ENCODE measurements around the gene DAPK2. TPM values are rescaled to one million over a fixed set of nuclear protein-coding genes. Genes with fewer than 3 reads are reported as not detected.
"Not testable (repeated sequence)": the region's sequence is repeated elsewhere in the genome, so short reads cannot be mapped to it uniquely, and the experiment has no call there.

DAPK2 gene
- total and polyA plus RNA-seq, 2 donors from 2014 or later = 3.0 to 3.8 TPM

- H3K9me3 ChIP-seq (ENCODE audit: control insufficient read depth in 2 of 3, insufficient read depth in 1 of 3, low read length in 3 of 3) = no peaks in the 10 kb centered on the region
- no peak overlapping the region for H3K27ac ChIP-seq (ENCODE audit: low read depth in 2 of 2, low read length in 2 of 2)
- H3K4me1 ChIP-seq (ENCODE audit: control insufficient read depth in 2 of 3, insufficient read depth in 2 of 3, low read depth in 1 of 3, low read length in 3 of 3) = peaks cover 0 to 17% (median 5%) of the 10 kb centered on the region in 3 donors
- FAIRE-seq = no peak
- H3K9ac ChIP-seq (ENCODE audit: low read length in 3 of 3) = no peak overlapping the region
- no peaks in the 10 kb centered on the region for H3K27me3 ChIP-seq (ENCODE audit: control insufficient read depth, insufficient read depth, low read length)
- intact Hi-C loops (cut with DNase I) = no loop called here
- no peak for DNase-seq
- no peak overlapping the region for H3K4me3 ChIP-seq (ENCODE audit: low read length in 3 of 3)
- TF ChIP-seq CTCF (IDR thresholded peaks at IDR 0.05; ENCODE audit: borderline replicate concordance, extremely low read depth, insufficient read depth) = no peak
- peaks cover 0 to 7% (median 4%) of the 10 kb centered on the region in 3 donors for H3K36me3 ChIP-seq (ENCODE audit: control insufficient read depth in 2 of 3, insufficient read depth in 3 of 3, low read length in 3 of 3)
Observed at GRCh38 chr15:64089543-64090280, 43.4 kb upstream of the DAPK2 start.

- Histone ChIP-seq H3K4me3 (ENCODE audit: low read length in 3 of 3) (no peak overlapping the region), H3K4me1 (ENCODE audit: control insufficient read depth in 2 of 3, insufficient read depth in 2 of 3, low read depth in 1 of 3, low read length in 3 of 3) (no peaks in the 10 kb centered on the region), H3K36me3 (ENCODE audit: control insufficient read depth in 2 of 3, insufficient read depth in 3 of 3, low read length in 3 of 3) (peaks cover 2 to 3% (median 2%) of the 10 kb centered on the region in 3 donors), H3K9ac (ENCODE audit: low read length in 3 of 3) (no peak overlapping the region), H3K9me3 (ENCODE audit: control insufficient read depth in 2 of 3, insufficient read depth in 1 of 3, low read length in 3 of 3) (no peaks in the 10 kb centered on the region), H3K27ac (ENCODE audit: low read depth in 2 of 2, low read length in 2 of 2) (no peak overlapping the region), H3K27me3 (ENCODE audit: control insufficient read depth, insufficient read depth, low read length) (no peaks in the 10 kb centered on the region)
- intact Hi-C loops (cut with DNase I) = no loop called here
- FAIRE-seq (no peak), DNase-seq (no peak)
- no peak for TF ChIP-seq CTCF (IDR thresholded peaks at IDR 0.05; ENCODE audit: borderline replicate concordance, extremely low read depth, insufficient read depth)
Observed at GRCh38 chr15:64082757-64083156, 36.5 kb upstream of the DAPK2 start.

GRCh38 chr15:64073496-64073895 is 27.2 kb upstream of the DAPK2 start:
- H3K27me3 ChIP-seq (ENCODE audit: control insufficient read depth, insufficient read depth, low read length); H3K36me3 ChIP-seq (ENCODE audit: control insufficient read depth in 2 of 3, insufficient read depth in 3 of 3, low read length in 3 of 3); H3K4me3 ChIP-seq (ENCODE audit: low read length in 3 of 3); H3K27ac ChIP-seq (ENCODE audit: low read depth in 2 of 2, low read length in 2 of 2); intact Hi-C loops (cut with DNase I); DNase-seq; H3K9ac ChIP-seq (ENCODE audit: low read length in 3 of 3); FAIRE-seq; H3K9me3 ChIP-seq (ENCODE audit: control insufficient read depth in 2 of 3, insufficient read depth in 1 of 3, low read length in 3 of 3): not testable (repeated sequence)
- H3K4me1 ChIP-seq (ENCODE audit: control insufficient read depth in 2 of 3, insufficient read depth in 2 of 3, low read depth in 1 of 3, low read length in 3 of 3) = peaks cover 0 to 25% (median 5%) of the 10 kb centered on the region in 3 donors

GRCh38 chr15:64072812-64073211 is 26.5 kb upstream of the DAPK2 start:
- no peak overlapping the region for H3K27ac ChIP-seq (ENCODE audit: low read depth in 2 of 2, low read length in 2 of 2)
- peaks cover 0 to 25% (median 5%) of the 10 kb centered on the region in 3 donors for H3K4me1 ChIP-seq (ENCODE audit: control insufficient read depth in 2 of 3, insufficient read depth in 2 of 3, low read depth in 1 of 3, low read length in 3 of 3)

More at GRCh38 chr15:64072812-64073211, 26.5 kb upstream of the DAPK2 start:
- Histone ChIP-seq H3K36me3 (ENCODE audit: control insufficient read depth in 2 of 3, insufficient read depth in 3 of 3, low read length in 3 of 3) (peaks cover 0 to 3% (median 0%) of the 10 kb centered on the region in 3 donors), H3K27me3 (ENCODE audit: control insufficient read depth, insufficient read depth, low read length) (no peaks in the 10 kb centered on the region), H3K4me3 (ENCODE audit: low read length in 3 of 3) (no peak overlapping the region), H3K9me3 (ENCODE audit: control insufficient read depth in 2 of 3, insufficient read depth in 1 of 3, low read length in 3 of 3) (no peaks in the 10 kb centered on the region), H3K9ac (ENCODE audit: low read length in 3 of 3) (no peak overlapping the region)
- DNase-seq = no peak
- intact Hi-C loops (cut with DNase I) = no loop called here
- no peak for FAIRE-seq
- no peak for TF ChIP-seq CTCF (IDR thresholded peaks at IDR 0.05; ENCODE audit: borderline replicate concordance, extremely low read depth, insufficient read depth)

Data from kidney (tissue), 14 donors.